Superior temporal gyrus (tissue), 1 donor: Measurements from ENCODE around the gene GRK3.
"Not testable (repeated sequence)": the region's sequence is repeated elsewhere in the genome, so short reads cannot be mapped to it uniquely, and the experiment has no call there.

Experiments
- DNase-seq: peaks from one replicate; pipeline ENCODE4 v3.0.0-alpha.2; 2016; ENCODE audit errors: extremely low spot score

GRK3 gene

DNA sequence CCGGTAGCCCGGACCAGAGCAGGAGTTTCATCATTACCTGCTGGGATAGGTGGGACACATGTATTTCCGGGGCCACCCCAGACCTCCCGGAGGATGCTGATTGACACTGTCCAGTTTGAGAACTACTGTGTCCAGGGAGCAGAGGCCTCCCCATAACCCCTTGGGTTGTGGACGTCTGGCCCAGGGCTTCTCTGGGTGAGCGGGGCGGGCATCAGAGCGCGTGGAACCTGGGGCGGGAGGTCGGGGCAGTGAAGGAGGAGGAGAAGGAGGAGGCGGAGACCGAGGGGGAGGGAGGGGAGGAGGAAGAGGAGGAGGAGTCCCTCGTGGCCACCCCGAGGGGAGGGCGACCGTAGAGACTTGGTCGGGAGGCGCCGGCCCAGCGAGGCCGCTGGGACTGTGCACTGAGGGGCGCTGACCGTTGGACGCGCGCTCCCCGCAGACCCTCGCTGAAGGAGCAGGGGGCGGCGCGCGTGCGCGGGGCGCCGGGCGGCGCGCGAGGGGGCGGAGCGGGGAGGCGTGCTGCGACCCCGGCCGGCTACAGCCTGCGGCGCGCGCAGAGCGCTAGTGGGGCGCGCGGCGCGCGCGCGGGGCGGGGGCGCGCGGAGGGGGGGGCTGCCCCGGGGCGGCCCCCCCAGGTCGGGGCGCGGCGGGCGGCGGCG, at the start of gene GRK3:
Gene GRK3, plus strand, starts transcription at position 356 of the 659 bp plus-strand sequence. CDS start 366 bp downstream, outside the sequence.
- DNase-seq: no peak

DNA sequence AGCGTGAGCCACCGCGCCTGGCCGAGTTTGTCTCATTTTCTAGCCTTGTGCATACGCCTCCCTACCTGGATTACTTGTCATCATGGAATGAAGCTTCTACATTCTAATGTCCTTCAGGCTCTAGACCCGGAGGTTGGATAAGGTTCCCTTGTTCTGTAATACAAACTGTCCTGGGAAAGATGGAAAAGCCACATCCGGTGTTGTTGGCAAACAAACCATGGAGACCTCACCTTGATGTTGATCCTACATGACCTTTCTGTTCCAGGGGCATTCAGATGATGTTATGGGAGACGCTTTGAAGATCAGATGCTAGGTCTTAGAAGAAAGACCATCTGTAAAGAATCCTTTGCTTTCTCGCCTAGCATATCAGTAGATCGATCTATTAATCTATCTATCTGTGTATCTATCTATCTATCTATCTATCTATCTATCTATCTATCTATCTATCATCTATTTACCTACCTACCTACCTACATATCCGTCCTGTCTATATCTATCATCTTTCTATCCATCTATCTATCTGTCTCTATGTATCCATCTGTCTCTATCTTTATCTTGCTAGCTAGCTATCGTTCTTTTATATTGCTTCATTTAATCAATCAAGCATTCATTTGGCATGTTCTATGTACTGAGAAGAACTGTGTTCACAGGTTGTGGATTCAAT, 46.3 kb upstream of the GRK3 start:
- no peak for DNase-seq

DNA sequence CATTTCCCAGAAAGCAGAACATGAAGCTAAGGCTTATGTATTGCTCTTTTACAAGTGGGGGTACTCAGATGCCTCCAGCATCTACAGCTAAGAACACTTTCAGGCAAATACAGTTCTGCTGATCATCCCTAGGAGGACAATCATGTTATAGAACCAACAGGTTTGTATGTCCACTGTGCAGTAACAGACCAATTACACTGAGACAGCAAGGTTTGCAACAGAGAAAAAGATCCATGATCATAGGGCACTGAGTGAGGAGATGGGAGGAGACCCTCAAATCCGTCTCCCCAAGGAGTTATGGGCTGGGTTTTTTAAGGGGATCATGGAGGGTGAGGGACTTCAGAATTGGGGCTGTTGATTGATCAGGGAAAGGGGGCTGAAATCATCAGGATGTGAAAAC, 39.1 kb upstream of the GRK3 start:
- no peak for DNase-seq

DNA sequence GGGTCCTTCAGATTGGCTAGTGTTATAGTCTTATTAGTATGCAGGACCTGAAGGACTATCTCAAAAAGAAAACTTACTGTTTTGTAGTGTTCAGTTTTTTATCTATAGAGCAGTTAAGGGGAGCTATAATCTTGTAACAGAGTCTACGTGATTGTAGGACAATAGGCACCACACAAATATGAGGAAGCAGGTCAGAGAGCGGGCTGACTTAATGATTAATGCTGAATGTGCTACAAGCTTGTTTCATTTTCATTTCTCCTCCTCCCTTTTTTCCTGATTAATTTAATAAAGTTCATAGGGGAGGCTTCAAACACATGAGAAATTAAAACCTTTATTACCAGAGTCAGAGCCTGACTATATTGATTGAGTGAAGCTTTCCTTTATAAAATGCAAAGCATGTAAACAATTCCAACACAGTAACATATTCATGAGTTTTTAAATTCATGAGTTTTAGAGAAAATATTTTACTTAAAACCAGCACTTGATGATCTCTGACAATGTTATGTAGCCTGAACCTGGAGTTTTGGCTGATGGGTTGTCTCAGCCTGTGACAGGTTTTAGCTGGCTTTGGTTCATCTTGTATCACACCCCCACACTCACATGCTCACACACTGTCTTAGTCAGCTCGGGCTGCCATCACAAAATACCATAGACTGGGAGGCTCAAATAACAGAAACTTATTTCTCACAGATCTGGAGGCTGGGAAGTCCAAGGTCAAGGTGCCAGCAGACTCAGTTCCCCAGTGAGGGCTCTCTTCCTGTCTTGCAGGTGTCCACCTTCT, 38.5 kb upstream of the GRK3 start:
- DNase-seq: not testable (repeated sequence)

DNA sequence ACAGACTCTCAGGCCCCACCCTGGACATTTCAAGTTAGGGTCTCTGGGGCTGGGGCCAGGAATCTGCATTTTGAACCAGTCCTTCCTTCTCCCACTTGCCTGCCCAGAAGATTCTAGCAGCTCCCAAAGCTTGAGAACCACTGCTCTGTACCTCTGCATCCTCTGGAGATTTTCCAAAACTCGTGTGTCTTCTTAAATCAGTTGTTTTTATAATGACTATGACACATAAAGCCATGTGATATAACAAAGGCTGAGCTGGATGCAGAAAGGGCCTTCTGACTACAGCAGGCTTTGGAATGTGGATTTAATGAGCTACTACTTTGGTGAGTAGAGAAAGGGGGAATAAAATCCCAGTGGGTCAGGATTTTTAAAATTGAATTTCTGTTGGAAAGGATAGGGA, 37.5 kb upstream of the GRK3 start:
- not testable (repeated sequence) for DNase-seq

DNA sequence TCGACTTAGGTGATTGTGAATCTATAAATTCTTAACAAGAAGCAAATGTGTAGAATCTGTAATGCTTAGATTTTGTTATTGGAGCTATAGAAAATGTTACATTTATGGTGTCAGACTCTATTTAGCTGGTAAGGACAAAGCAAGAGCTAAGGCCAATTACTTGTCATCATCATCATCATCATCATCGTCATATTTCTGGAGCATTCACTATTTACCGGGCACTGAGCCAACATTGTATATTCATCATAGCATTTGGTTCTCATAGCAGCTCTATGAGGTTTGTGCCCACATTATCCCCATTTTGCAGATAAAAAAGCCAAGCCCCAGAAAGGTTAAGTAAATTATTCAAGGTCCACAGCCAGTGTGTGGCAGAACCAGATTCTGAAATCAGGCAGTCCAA, 36.4 kb upstream of the GRK3 start:
- not testable (repeated sequence) for DNase-seq

DNA sequence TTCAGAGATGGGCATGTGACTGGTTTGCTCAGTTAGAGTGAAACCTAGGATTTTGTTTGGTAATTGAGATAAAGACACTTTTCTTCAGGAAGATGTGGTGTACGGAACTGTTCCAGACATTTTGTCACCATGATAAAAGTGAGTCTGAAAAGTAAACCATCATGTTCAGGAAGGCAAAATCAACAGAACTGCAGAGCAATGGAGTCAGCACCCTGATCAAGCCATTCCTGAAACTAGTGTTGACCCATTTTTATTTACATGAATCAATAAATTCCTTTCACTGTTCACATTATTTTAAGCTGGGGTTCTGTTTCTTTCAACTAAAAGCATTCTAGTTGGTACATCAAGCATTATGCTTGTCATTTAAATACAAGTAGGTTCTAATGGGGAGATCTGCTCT, 35.4 kb upstream of the GRK3 start:
- DNase-seq: not testable (repeated sequence)

DNA sequence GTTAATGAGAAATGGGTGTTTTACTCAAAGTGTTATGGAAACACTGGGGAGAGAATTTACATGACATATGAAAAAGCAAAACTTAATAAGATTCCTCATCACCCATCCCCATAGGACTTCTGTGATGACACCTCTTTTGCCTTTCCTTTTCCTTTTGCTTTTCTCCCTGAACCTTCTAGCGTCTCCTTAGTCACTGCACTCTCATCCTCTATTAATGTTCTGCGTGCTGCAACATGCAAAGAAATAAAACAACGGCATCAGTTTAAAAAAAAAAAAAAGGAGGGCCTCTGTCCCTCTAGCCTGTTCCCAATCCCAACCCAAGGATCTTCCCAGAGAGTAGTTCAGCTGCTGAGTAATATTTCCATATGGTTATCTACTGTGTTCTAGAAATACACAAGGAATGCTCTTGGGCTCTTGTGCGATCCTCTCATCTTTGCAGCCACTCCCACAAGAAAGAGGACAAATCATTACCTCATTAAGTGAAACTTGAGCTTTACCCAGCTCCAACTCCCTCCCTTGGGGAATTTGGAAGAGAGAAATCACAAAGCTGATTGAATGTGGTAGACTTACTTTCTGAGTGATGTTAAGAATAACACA, 34.8 kb upstream of the GRK3 start:
- DNase-seq: not testable (repeated sequence)

DNA sequence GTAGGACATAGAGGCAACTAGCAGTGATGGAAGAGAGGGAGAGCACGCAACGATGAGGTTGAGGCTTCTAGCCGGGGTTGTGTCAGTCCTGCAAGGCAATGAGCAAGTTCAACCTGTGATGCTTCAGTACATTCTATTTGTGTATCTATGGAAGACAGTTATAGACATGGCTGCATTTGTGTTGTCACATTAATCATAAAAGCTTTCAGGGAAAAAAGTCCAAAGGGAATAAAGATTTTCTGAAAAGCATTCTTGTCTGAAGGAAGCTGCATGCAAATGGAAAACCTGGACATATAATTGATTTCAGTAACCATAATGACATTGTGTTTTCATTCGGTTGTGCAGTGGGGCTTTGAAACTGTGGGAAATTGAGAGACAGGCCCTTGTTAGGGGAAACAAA, 32.8 kb upstream of the GRK3 start:
- not testable (repeated sequence) for DNase-seq

DNA sequence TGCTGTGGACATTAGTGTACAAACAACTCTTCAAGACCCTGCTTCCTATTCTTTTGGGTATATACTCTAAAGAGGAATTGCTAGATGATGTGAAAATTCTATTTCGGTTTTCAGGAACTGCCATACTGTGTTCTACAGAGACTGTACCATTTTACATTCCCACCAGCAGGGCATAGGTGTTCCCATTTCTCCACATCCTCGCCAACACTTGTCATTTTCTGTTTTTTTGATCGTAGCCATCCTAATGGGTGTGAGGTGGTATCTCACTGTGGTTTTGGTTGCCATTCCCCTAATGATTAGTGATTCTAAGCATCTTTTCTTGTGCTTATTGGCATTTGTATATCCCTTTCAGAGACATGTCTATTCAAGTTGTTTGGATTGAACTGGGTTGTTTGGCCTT, 29.8 kb upstream of the GRK3 start:
- DNase-seq: no peak

DNA sequence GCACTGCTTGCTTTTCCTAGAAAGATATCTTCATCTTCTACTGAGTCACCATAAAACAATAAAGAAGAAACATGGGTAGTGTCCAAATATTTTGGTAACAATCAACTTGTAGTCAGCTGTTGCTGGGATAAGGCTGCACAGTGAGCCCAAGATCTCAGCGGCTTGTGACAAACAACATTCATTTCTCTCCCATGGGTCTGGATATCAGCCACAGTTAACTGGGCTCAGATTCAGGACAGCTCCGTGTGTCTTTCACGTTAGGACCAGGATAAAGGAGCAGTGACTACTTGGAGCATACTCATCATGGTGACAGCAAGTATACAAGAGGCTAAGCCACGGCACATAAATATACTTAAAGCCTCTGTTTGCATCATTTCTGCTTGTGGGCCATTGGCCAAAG, 27.9 kb upstream of the GRK3 start:
- DNase-seq: peak; percentile 37

DNA sequence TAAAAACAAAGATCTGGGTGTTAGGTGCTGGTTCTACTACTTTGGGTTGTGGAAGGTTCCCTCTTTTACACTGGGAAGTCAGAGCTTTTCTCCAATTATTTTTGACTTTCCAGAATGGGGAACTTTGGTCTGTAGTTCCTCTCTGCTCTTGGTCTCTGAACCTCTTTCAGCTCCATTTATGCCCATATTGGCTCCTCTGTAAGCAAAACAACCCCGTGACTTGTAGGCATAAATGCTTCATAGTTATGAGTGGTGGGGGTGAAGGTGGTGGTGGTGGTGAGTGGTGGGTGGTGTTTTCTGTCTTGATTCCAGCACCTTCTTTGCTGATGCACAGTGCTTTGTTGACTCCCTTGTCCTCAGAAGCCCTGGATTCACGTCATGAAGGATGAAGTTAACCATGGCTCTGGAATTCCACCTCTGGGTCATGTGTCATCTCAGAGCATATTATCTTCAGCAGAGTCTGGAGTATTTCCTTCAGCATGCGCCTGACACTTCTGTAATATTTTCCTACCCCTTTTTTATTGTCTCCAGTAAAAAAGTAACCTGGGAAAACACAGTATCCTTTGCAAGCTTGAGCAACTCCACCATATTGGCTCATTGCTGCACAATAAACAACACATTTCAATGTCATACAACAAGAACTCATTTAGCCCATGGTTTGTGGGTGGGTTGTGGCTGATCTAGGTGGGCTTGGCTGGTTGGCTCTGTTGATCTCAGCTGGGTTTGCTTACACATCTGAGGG, 24.1 kb upstream of the GRK3 start:
- no peak for DNase-seq

DNA sequence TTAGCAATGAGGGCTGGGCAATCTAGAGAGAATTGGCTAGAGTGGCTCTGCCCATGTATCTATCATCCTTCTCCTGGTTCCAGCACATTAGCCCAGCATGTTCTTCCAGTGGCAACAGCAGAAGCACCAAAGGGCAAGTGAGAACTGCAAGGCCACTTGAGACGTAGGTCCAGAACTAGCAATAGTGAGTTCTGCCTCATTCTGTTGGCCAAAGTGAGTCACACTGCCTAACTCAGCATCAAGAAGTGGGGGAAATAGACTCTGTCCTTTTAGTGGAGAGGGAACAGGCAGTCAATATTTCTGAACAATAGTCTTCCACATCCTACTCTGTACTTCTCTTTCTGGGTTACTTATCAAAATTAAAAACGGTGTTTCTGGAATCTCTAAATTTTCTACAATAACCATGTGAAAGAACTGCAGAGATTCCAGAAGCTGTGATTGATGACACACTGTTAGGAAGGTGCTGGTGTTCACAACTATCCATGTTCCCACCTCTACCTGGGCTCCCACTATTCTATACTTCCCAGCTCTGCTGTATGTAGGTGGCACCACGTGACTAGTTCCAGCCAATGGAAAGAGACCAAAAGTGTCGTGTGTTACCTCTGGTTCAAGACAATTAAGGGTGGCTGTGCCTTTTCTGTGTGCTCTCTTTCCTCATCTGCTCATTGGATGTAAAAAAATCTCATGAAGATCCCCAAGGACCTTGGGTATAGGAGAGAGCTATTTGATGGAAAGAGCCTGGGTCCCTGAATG, 23.4 kb upstream of the GRK3 start:
- no peak for DNase-seq

DNA sequence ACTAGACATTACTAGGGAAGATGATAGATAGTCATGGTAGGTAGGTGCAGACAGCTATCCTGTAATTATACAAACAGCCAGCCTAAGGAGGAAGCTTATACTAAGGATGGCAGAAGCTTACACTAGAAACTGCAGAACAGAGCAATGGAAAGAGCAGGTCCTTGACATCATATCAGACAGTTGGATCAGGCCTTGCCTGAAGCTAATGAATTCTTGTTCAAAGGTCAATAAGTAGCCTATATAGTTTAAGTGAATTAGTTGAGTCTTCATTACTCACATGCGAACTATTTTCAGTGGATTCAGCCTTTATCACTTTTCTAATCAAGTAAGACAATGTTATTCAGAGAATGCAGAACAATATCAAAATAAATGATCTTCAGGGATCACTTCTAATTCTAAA, 22.3 kb upstream of the GRK3 start:
- no peak for DNase-seq

DNA sequence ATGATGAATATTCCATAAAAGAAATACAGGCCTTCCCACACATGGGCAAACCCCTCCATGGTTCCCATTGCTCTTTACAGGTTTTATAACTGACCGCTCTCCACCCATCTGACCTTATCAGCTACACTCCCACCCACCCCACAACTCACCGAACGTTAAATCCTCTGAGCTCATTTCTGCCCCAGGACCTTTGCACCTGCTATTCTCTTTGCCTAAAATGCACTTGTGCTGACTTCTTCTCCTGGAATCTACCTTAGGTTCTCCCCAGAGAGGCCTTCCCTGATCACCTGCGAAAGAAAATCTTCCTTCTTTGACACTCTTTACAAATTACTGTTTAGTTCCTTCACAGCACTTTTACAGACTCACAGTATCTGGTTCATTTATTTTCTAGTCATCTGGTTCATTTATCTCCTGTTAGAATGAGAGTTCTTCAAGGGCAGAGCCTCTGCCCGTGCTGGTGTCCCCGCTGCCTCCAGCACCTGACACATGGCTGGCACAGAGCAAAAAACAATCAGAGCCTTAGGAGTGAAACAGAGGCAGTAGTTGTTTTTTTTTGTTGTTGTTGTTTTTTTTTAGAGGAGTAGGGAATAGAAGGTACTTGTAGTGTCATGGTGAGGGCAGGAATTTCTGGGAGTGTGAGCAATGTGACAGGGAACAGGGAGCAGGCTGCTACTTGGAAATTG, 21.6 kb upstream of the GRK3 start:
- DNase-seq: no peak

DNA sequence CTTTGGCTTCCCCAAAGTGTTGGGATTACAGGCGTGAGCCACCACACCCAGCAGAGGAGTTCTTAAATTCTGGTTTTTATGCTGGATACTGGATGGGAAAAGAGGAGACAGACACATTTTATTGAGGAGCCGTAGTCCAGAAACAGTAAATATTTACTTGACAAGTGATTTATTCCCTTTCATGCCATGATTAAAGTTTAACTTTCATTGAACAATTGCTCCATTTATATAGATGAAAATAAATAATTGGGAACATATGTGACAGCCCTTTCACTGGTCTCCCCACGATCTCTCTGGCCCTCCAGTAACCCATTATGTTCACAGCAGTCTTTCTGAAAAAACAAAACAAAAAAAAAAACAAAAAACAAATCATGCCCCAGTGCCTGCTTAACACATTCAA, 19.3 kb upstream of the GRK3 start:
- DNase-seq: no peak

DNA sequence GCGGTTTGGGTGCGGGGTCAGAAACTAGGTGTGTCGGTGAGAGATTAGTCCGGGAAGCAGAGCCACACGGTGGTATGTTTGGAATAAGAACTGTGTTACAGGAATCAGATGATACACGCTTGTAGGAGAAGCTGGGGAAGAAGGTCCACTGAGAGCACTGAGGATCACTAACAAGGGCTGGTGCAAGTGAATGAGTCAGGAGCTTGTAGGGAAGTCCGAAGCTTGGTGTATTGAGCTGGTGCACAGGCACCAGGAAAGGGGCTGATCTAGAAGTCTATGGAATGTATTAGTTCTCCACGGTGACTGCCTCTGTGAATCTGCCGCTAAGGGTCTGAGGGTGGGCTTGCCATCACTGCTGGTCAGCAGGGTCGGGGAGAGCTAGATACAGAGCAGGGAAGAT, 18.8 kb upstream of the GRK3 start:
- DNase-seq: no peak

DNA sequence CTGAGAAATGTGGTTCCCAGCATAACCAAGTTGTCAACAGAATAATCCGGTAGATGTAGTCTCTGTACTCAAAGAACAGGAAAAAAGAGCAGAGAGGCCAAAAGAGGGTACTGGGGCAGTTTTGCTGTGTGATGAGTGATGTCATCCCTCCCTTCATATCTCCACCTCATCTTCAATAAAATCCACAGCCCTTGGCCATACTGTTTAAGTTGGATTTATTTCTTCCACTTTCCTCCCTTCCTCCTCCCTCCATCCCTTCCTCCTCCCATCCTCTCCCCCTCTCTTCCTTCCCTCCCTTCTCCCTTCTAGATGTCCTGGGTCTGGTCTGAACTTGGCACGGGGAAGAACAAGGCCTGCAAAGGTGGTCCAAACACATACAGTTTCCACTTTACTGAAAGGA, 18.2 kb upstream of the GRK3 start:
- DNase-seq: no peak

DNA sequence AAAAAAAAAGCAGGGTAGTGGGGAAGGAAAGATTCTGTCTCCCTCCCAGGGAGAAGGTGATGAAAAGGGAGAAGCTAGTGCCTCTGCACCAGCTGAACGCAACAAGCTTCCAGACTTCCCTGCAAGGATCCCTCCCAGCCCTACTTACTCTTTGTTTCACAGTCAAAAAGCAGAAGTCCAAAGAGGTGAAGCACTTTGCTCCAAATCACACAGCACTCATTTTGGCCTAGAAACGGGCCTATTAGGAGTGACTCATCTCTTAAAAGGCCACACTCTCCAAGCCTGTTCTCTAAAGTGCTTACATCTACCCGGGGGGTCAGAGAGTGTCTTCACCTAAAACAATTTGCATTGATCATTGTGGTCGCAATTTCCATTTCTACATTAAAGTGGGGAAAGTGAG, 17.7 kb upstream of the GRK3 start:
- no peak for DNase-seq

DNA sequence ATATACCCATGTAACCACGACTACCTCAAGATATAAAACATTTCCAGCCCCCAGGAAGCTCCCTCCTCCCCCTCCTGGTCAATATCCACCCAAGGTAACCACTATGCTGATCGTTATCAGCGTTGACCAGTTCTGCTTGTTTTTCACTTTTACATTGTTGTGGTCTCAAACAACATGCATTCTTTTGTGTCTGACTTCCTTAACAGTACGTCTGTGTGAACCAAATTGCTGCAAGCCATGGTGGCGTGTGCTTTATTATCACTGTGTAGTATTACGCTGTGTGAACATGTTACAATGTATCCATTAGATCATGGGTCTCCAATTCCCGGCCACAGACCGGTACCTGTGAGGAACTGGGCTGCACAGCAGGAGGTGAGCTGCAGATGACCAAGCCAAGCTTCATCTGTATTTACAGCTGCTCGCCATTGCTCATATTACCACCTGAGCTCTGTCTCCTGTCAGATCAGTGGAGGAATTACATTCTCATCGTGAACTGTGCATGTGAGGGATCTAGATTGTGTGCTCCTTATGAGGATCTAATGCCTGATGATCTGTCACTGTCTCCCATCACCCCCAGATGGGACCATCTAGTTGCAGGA, 15.5 kb upstream of the GRK3 start:
- no peak for DNase-seq
